Tibial artery (tissue), 4 donors: Measurements from ENCODE around the gene DNAH8.

Experiments used
- DNase-seq, 2 donors: peaks; one replicate each; pipeline ENCODE4 v3.0.0-alpha.2; 2019
- H3K27ac ChIP-seq, 2 donors: fragments of 200-600 bp; sonication (generic) in 1 of 2; 1 replicate in 1 of 2; 2 replicates in 1 of 2; pipeline ENCODE4 v1.5.1; 2018 to 2019; ENCODE audit warnings: mild to moderate bottlenecking in 1 of 2
- H3K27me3 ChIP-seq, 2 donors: fragments of 200-600 bp; sonication (generic) in 1 of 2; one replicate each; pipeline versions ENCODE4 v1.5.1 to v1.6.0; 2016 to 2019
- H3K36me3 ChIP-seq, 3 donors: fragments of 200-600 bp; sonication (generic) in 2 of 3; one replicate each; pipeline ENCODE4 v1.5.1; 2016 to 2019; ENCODE audit warnings: mild to moderate bottlenecking in 2 of 3
- H3K4me1 ChIP-seq, 4 donors: fragments of 200-600 bp; sonication (generic) in 2 of 4; 1 replicate in 3 of 4; 2 replicates in 1 of 4; pipeline ENCODE4 v1.5.1; 2016 to 2019
- H3K4me3 ChIP-seq, 2 donors: fragments of 200-600 bp; sonication (generic) in 1 of 2; 1 replicate in 1 of 2; 2 replicates in 1 of 2; pipeline ENCODE4 v1.5.1; 2018 to 2019; ENCODE audit warnings: mild to moderate bottlenecking in 2 of 2
- H3K9me3 ChIP-seq, 3 donors: fragments of 200-600 bp; sonication (generic) in 1 of 3; one replicate each; pipeline ENCODE4 v1.5.1; 2016 to 2019
- CTCF ChIP-seq, 2 experiments: fragments of 200-600 bp in 1 of 2; fragments of 450-650 bp in 1 of 2; IDR thresholded peaks; one replicate each; pipeline ENCODE4 v1.5.1; 2017 to 2019; ENCODE audit warnings: antibody characterized with exemption in 2 of 2, mild to moderate bottlenecking in 1 of 2, moderate library complexity in 1 of 2
- intact Hi-C: fragments of 100-400 bp; cut with DNase I; formaldehyde crosslinking; loops from one replicate; pipeline ENCODE4 v1.15.0; 2023; ENCODE audit warnings: low total_unique reads

The DNAH8 gene

DNA sequence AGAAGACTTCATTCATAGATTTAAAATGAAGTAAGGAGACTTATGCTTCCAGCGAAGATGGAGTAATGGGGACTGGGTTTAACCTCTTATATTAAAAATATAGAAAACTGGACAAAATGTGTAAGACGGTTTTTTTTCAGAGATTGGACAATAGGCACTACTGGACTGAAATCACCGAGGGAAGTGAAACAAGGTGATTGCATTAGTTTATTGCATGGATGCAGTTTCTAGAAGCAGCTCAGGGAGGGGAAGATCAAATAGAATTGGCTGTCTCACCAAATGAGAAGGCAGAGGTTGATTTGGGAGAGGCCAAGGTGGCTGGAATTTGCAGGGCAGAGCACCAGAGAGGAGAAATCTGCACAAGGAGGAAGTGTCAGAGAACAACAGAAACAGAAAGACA is 162.6 kb downstream of the DNAH8 start:
- no peak for DNase-seq
- intact Hi-C loops: loop anchor here (10.0 kb wide), 1 partner anchor 427 kb away; no protein-coding TSS in a partner anchor
- H3K27me3 ChIP-seq: no peaks in the 10 kb centered on the region
- no peak overlapping the region for H3K27ac ChIP-seq
- H3K9me3 ChIP-seq: no peaks in the 10 kb centered on the region
- no peaks in the 10 kb centered on the region for H3K36me3 ChIP-seq
- no peaks in the 10 kb centered on the region for H3K4me1 ChIP-seq
- TF ChIP-seq CTCF (IDR thresholded peaks at IDR 0.05): no peak
- H3K4me3 ChIP-seq: no peak overlapping the region

GRCh38 chr6:38882157-38882556 is 167.0 kb downstream of the DNAH8 start:
- Histone ChIP-seq H3K27ac (no peak overlapping the region), H3K36me3 (no peaks in the 10 kb centered on the region), H3K4me1 (no peaks in the 10 kb centered on the region), H3K9me3 (no peaks in the 10 kb centered on the region), H3K4me3 (no peak overlapping the region), H3K27me3 (no peaks in the 10 kb centered on the region)
- no peak for DNase-seq
- intact Hi-C loops: no loop called here
- no peak for TF ChIP-seq CTCF (IDR thresholded peaks at IDR 0.05)

GRCh38 chr6:38897507-38897906 is 182.4 kb downstream of the DNAH8 start:
- Histone ChIP-seq H3K36me3 (no peaks in the 10 kb centered on the region), H3K4me3 (no peak overlapping the region), H3K4me1 (no peaks in the 10 kb centered on the region), H3K9me3 (no peaks in the 10 kb centered on the region), H3K27me3 (peaks cover 0 to 2% of the 10 kb centered on the region in 2 donors), H3K27ac (no peak overlapping the region)
- no peak for DNase-seq
- intact Hi-C loops: no loop called here
- no peak for TF ChIP-seq CTCF (IDR thresholded peaks at IDR 0.05)

DNA sequence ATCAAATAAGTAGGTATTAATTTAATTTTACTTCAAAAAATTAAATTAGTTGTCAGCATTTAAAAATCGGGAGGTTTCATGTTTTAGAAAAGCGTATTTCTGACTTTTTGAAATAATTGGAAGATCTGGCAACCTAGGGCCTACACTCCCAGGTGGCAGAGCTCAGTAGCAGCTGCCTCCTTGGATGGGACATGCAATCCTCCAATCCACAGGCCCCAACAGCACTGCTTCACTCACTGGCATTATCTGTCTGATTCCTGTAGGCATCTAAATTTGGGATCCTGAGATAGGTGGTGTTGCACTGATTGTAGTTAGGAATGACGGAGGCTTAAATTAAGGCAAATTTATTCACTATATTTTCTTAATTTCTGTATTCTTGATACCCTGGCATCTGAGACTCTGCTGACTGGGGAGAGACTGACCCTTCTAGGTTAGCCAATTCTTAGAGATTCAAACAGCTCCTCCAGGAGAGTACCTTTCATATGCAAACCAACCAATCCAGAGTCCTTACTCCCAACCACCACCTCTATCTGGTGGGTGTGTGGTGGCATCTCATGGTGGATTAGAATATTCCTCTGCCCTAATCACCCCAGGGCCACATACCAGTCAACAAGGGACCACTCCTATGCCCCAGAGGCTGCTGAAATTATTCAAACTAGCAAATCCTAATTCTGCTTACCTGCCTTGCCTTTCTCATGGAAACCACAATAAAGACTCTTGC is 186.9 kb downstream of the DNAH8 start:
- Histone ChIP-seq H3K36me3 (no peaks in the 10 kb centered on the region), H3K27me3 (peaks cover 0 to 2% of the 10 kb centered on the region in 2 donors), H3K4me1 (no peaks in the 10 kb centered on the region), H3K27ac (no peak overlapping the region), H3K4me3 (no peak overlapping the region), H3K9me3 (no peaks in the 10 kb centered on the region)
- no peak for DNase-seq
- no peak for TF ChIP-seq CTCF (IDR thresholded peaks at IDR 0.05)
- intact Hi-C loops: no loop called here

GRCh38 chr6:38906582-38906981 is 191.5 kb downstream of the DNAH8 start:
- H3K4me3 ChIP-seq: no peak overlapping the region
- H3K4me1 ChIP-seq: no peaks in the 10 kb centered on the region
- no peak overlapping the region for H3K27ac ChIP-seq
- intact Hi-C loops: no loop called here
- peaks cover 0 to 2% of the 10 kb centered on the region in 2 donors for H3K27me3 ChIP-seq
- no peak for TF ChIP-seq CTCF (IDR thresholded peaks at IDR 0.05)
- H3K36me3 ChIP-seq: no peaks in the 10 kb centered on the region
- H3K9me3 ChIP-seq: no peaks in the 10 kb centered on the region
- DNase-seq: no peak
